ENCODE results near the gene APP.

The APP gene

GRCh38 chr21:25862596-25862995 lies 308.0 kb downstream of the APP start:
- Histone ChIP-seq H3F3A (ENCODE audit: insufficient read depth, low read length) (no peaks in the 10 kb centered on the region), H3K4me1 (ENCODE audit: insufficient read depth, low read length, severe bottlenecking) (no peaks in the 10 kb centered on the region), H3K79me2 (ENCODE audit: insufficient read depth, low read length) (no peaks in the 10 kb centered on the region), H4K20me1 (ENCODE audit: insufficient read depth, low read length) (no peaks in the 10 kb centered on the region), H3K27ac (ENCODE audit: low read depth, low read length, poor library complexity, severe bottlenecking) (no peak overlapping the region), H3K4me2 (ENCODE audit: low read length) (no peak overlapping the region), H3K36me3 (ENCODE audit: insufficient read depth, low read length) (no peaks in the 10 kb centered on the region), H3K9ac (ENCODE audit: low read length) (no peak overlapping the region), H3K27me3 (ENCODE audit: insufficient read depth, low read length) (no peaks in the 10 kb centered on the region), H3K9me2 (ENCODE audit: low read depth, low read length) (no peaks in the 10 kb centered on the region), H3K4me3 (ENCODE audit: low read depth, low read length, poor library complexity, severe bottlenecking) (no peak overlapping the region), H2AFZ (ENCODE audit: low read length) (no peak overlapping the region), H3K9me3 (ENCODE audit: low read length) (no peaks in the 10 kb centered on the region)
- TF ChIP-seq EZH2 (IDR thresholded peaks at IDR 0.05; ENCODE audit: borderline replicate concordance, low read length) (no peak), CTCF (IDR thresholded peaks at IDR 0.05; ENCODE audit: low read length) (peak; percentile 83)

- no peaks in the 10 kb centered on the region for H3K27me3 ChIP-seq (ENCODE audit: insufficient read depth, low read length)
- H3K36me3 ChIP-seq (ENCODE audit: insufficient read depth, low read length): no peaks in the 10 kb centered on the region
- no peak overlapping the region for H3K9ac ChIP-seq (ENCODE audit: low read length)
- H3F3A ChIP-seq (ENCODE audit: insufficient read depth, low read length): no peaks in the 10 kb centered on the region
- TF ChIP-seq EZH2 (IDR thresholded peaks at IDR 0.05; ENCODE audit: borderline replicate concordance, low read length) (no peak), CTCF (IDR thresholded peaks at IDR 0.05; ENCODE audit: low read length) (no peak)
- H2AFZ ChIP-seq (ENCODE audit: low read length): no peak overlapping the region
- H3K4me2 ChIP-seq (ENCODE audit: low read length): no peak overlapping the region
- no peaks in the 10 kb centered on the region for H3K4me1 ChIP-seq (ENCODE audit: insufficient read depth, low read length, severe bottlenecking)
- no peaks in the 10 kb centered on the region for H3K9me2 ChIP-seq (ENCODE audit: low read depth, low read length)
- no peaks in the 10 kb centered on the region for H3K79me2 ChIP-seq (ENCODE audit: insufficient read depth, low read length)
- H3K9me3 ChIP-seq (ENCODE audit: low read length): no peaks in the 10 kb centered on the region
- no peak overlapping the region for H3K27ac ChIP-seq (ENCODE audit: low read depth, low read length, poor library complexity, severe bottlenecking)
- H3K4me3 ChIP-seq (ENCODE audit: low read depth, low read length, poor library complexity, severe bottlenecking): no peak overlapping the region
- no peaks in the 10 kb centered on the region for H4K20me1 ChIP-seq (ENCODE audit: insufficient read depth, low read length)
These were observed 308.5 kb downstream of the APP start for GRCh38 chr21:25862112-25862511.

GRCh38 chr21:25859235-25859929 lies 311.2 kb downstream of the APP start:
- no peaks in the 10 kb centered on the region for H3K9me3 ChIP-seq (ENCODE audit: low read length)
- no peaks in the 10 kb centered on the region for H3F3A ChIP-seq (ENCODE audit: insufficient read depth, low read length)
- no peak overlapping the region for H2AFZ ChIP-seq (ENCODE audit: low read length)
- no peak overlapping the region for H3K27ac ChIP-seq (ENCODE audit: low read depth, low read length, poor library complexity, severe bottlenecking)
- no peaks in the 10 kb centered on the region for H4K20me1 ChIP-seq (ENCODE audit: insufficient read depth, low read length)
- TF ChIP-seq CTCF (IDR thresholded peaks at IDR 0.05; ENCODE audit: low read length) (no peak), EZH2 (IDR thresholded peaks at IDR 0.05; ENCODE audit: borderline replicate concordance, low read length) (no peak)
- no peak overlapping the region for H3K9ac ChIP-seq (ENCODE audit: low read length)
- H3K79me2 ChIP-seq (ENCODE audit: insufficient read depth, low read length): no peaks in the 10 kb centered on the region
- no peak overlapping the region for H3K4me2 ChIP-seq (ENCODE audit: low read length)
- H3K4me1 ChIP-seq (ENCODE audit: insufficient read depth, low read length, severe bottlenecking): no peaks in the 10 kb centered on the region
- no peaks in the 10 kb centered on the region for H3K27me3 ChIP-seq (ENCODE audit: insufficient read depth, low read length)
- no peaks in the 10 kb centered on the region for H3K9me2 ChIP-seq (ENCODE audit: low read depth, low read length)
- H3K4me3 ChIP-seq (ENCODE audit: low read depth, low read length, poor library complexity, severe bottlenecking): no peak overlapping the region
- H3K36me3 ChIP-seq (ENCODE audit: insufficient read depth, low read length): no peaks in the 10 kb centered on the region
